Type B pancreatic cell (in vitro differentiated cells): ENCODE measurements around the gene A3GALT2. TPM values are rescaled to one million over a fixed set of nuclear protein-coding genes. Genes with fewer than 3 reads are reported as not detected.

Experiments used
- DNase-seq: peaks from one replicate; pipeline ENCODE4 v3.0.0; 2021; ENCODE audit warnings: mixed read lengths; ENCODE audit not compliant: unreplicated experiment; ENCODE audit errors: extremely low spot score
- H3K27ac Mint-ChIP-seq: 2 replicates; pipeline ENCODE4 v1.8.0; 2021; ENCODE audit warnings: mild to moderate bottlenecking, mixed read lengths
- H3K27me3 Mint-ChIP-seq: 2 replicates; pipeline ENCODE4 v1.8.0; 2021; ENCODE audit warnings: mixed read lengths
- H3K36me3 Mint-ChIP-seq: 2 replicates; pipeline ENCODE4 v1.8.0; 2021; ENCODE audit warnings: mixed read lengths
- H3K4me1 Mint-ChIP-seq: one replicate; pipeline ENCODE4 v1.8.0; 2021; ENCODE audit warnings: mixed read lengths; ENCODE audit not compliant: unreplicated experiment
- H3K4me3 Mint-ChIP-seq: 2 replicates; pipeline ENCODE4 v1.8.0; 2021; ENCODE audit warnings: mild to moderate bottlenecking, mixed read lengths
- H3K9me3 Mint-ChIP-seq: 2 replicates; pipeline ENCODE4 v1.8.0; 2021; ENCODE audit warnings: mixed read lengths
- CTCF ChIP-seq: fragments of 200-600 bp; sonication (generic); conservative IDR thresholded peaks from 2 replicates; pipeline ENCODE4 v1.5.0; 2021; ENCODE audit warnings: antibody characterized with exemption, mild to moderate bottlenecking
- total RNA-seq: library from RNA; stranded (reverse); gene quantifications from 2 replicates; pipeline ENCODE4 v1.2.1, GENCODE V29; 2021; ENCODE audit warnings: low replicate concordance

Gene A3GALT2
- total RNA-seq, 1 donor from 2014 or later, result 0.29 TPM

- Mint-ChIP-seq H3K4me1 (peaks cover 15% of the 10 kb centered on the region), H3K9me3 (no peaks in the 10 kb centered on the region), H3K27ac (peak overlapping the region; percentile 61), H3K27me3 (no peaks in the 10 kb centered on the region), H3K36me3 (peaks cover 33% of the 10 kb centered on the region), H3K4me3 (no peak overlapping the region)
- DNase-seq, result no peak
- TF ChIP-seq CTCF, result no peak
Observed at GRCh38 chr1:33284049-33284448, 36.8 kb downstream of the A3GALT2 start.

- Mint-ChIP-seq H3K36me3 (peaks cover 33% of the 10 kb centered on the region), H3K27me3 (no peaks in the 10 kb centered on the region), H3K9me3 (no peaks in the 10 kb centered on the region), H3K4me3 (no peak overlapping the region), H3K4me1 (peaks cover 12% of the 10 kb centered on the region), H3K27ac (no peak overlapping the region)
- DNase-seq, result no peak
- TF ChIP-seq CTCF, result no peak
Observed at GRCh38 chr1:33282791-33283190, 38.1 kb downstream of the A3GALT2 start.

GRCh38 chr1:33281554-33282303 lies 39.2 kb downstream of the A3GALT2 start:
- H3K27ac Mint-ChIP-seq, result no peak overlapping the region
- H3K36me3 Mint-ChIP-seq, result peaks cover 31% of the 10 kb centered on the region

GRCh38 chr1:33280091-33280661 lies 40.7 kb downstream of the A3GALT2 start:
- no peaks in the 10 kb centered on the region for H3K27me3 Mint-ChIP-seq
- peaks cover 12% of the 10 kb centered on the region for H3K4me1 Mint-ChIP-seq
- DNase-seq, result no peak
- H3K36me3 Mint-ChIP-seq, result peaks cover 29% of the 10 kb centered on the region
- H3K9me3 Mint-ChIP-seq, result no peaks in the 10 kb centered on the region
- no peak overlapping the region for H3K27ac Mint-ChIP-seq
- no peak overlapping the region for H3K4me3 Mint-ChIP-seq
- no peak for TF ChIP-seq CTCF

More at GRCh38 chr1:33281554-33282303, 39.2 kb downstream of the A3GALT2 start:
- no peaks in the 10 kb centered on the region for H3K27me3 Mint-ChIP-seq
- no peak overlapping the region for H3K4me3 Mint-ChIP-seq
- no peak for DNase-seq
- no peaks in the 10 kb centered on the region for H3K9me3 Mint-ChIP-seq
- TF ChIP-seq CTCF, result no peak
- H3K4me1 Mint-ChIP-seq, result peaks cover 11% of the 10 kb centered on the region

- Mint-ChIP-seq H3K27ac (no peak overlapping the region), H3K4me3 (no peak overlapping the region), H3K27me3 (no peaks in the 10 kb centered on the region), H3K9me3 (no peaks in the 10 kb centered on the region), H3K4me1 (peaks cover 20% of the 10 kb centered on the region), H3K36me3 (peaks cover 23% of the 10 kb centered on the region)
- DNase-seq, result no peak
- TF ChIP-seq CTCF, result no peak
Observed at GRCh38 chr1:33277488-33278084, 43.3 kb downstream of the A3GALT2 start.
